ENCODE measurements around the gene RFTN2.
"Not testable (repeated sequence)": the region's sequence is repeated elsewhere in the genome, so short reads cannot be mapped to it uniquely, and the experiment has no call there.

RFTN2 gene

DNA sequence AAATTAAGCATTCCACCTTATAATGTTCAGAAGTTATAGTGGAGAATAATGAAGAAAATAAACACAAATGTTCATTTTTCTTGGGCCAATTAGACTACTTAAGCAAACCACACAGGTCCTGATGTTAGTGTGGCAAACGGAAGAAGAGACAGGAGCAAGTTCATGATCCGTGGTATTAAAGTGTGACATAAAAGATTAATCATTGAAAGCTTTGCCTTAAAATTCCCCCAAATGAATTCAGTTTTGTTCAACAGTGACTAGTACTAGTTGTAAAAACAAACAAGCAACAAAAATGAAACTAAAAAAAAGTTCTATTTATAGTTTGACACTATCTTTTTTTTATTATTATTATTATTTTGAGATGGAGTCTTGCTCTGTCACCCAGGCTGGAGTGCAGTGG lies 73.7 kb downstream of the RFTN2 start:
- DNase-seq: no peak

DNA sequence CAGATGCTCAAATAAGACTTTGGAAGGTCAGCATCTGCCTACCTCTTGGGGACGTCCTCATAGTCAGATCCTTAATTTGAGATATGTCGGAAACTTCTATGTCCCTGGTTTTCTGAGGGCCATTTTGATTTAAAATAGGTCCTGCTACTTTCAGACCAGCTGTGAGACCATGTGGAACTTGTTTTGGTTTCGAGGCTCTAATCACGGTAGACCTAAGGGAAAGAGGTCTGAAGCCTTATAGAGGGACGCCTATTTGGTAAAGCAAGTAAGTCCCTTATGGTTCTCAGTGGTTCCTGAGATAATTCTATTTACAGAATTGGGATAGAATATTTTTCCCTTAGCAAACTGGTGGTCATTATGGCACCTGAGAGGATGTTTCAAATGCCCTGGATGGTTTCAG lies 75.1 kb downstream of the RFTN2 start:
- DNase-seq: no peak

DNA sequence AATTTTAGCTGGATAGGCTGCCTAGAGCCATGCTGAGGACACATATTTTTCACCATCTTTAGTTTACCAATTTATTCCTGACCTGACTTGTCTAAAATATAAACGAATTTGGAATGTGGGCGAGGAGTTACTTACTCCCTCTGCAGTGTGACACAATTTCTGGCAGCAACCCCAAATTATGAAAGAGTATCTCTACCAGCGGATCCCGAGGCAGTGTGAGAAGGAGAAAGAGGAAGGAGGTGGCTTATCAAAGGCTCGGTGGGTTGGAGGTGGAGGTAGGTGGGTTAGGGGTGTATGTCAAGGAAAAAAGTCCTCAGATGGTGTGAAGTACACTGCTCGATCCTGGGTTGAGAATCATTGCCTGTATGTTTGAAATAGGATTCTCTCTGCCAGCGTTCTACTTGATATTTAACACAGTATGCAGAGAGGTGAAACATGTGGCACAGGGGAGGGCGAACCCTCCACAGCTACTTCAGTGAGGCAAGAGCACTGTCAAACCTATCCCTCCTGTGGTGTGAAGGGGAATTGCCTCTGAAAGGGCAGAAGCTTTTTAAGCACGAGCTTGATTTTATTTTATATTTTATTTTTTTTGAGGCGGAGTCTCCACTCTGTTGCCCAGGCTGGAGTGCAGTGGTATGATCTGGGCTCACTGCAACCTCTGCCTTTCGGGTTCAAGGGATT lies 76.0 kb downstream of the RFTN2 start:
- DNase-seq: peak; percentile 38 to 70

DNA sequence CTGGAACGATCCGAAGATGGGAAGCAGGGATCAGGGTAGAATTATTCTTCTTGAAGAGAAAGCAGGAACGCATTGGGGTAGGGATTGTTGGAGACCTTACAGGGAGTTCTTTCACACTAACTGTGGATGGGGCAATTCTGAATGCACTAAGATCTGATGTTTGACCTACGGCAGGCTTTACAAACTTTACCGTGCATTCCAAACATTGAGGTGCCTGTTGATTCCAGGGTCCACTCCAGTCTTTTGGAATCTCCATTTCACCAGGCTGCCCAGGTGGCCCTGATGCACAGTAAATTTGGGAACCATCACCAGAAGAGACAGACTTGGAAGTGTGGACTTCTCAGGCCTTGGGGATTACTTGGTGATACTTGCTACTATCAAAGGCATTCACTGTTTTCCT lies 76.9 kb downstream of the RFTN2 start:
- DNase-seq: no peak

- no peak for DNase-seq
Measured at GRCh38 chr2:197597166-197597565, 78.2 kb downstream of the RFTN2 start.

- no peak for DNase-seq
Measured at GRCh38 chr2:197596766-197597165, 78.6 kb downstream of the RFTN2 start.

- no peak for DNase-seq
Measured at GRCh38 chr2:197591339-197592072, 83.9 kb downstream of the RFTN2 start.

GRCh38 chr2:197587255-197587654 lies 88.1 kb downstream of the RFTN2 start:
- DNase-seq: not testable (repeated sequence)

DNA sequence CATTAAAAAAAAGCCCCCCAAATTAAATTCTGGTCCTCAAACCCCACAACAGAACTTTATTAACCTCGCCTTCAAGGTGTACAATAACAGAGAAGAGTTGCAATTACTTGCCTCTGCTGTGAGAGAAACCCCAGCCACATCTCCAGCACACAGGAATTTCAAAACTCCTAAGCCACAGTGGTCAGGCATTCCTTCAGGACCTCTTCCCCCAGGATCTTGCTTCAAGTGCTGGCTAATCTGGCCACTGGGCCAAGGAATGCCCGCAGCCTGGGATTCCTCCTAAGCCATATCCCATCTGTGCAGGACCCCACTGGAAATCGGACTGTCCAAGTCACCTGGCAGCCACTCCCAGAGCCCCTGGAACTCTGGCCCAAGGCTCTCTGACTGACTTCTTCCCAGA lies 95.2 kb downstream of the RFTN2 start:
- DNase-seq: not testable (repeated sequence)

- not testable (repeated sequence) for DNase-seq
Measured at GRCh38 chr2:197578294-197578693, 97.1 kb downstream of the RFTN2 start.

- DNase-seq: no peak
Measured at GRCh38 chr2:197577446-197577845, 97.9 kb downstream of the RFTN2 start.

- DNase-seq: no peak
Measured at GRCh38 chr2:197576631-197577030, 98.8 kb downstream of the RFTN2 start.

- DNase-seq: no peak
Measured at GRCh38 chr2:197575987-197576386, 99.4 kb downstream of the RFTN2 start.

GRCh38 chr2:197573608-197574007 lies 101.8 kb downstream of the RFTN2 start:
- DNase-seq: no peak

- DNase-seq: no peak
Measured at GRCh38 chr2:197571627-197572271, 103.6 kb downstream of the RFTN2 start.

DNA sequence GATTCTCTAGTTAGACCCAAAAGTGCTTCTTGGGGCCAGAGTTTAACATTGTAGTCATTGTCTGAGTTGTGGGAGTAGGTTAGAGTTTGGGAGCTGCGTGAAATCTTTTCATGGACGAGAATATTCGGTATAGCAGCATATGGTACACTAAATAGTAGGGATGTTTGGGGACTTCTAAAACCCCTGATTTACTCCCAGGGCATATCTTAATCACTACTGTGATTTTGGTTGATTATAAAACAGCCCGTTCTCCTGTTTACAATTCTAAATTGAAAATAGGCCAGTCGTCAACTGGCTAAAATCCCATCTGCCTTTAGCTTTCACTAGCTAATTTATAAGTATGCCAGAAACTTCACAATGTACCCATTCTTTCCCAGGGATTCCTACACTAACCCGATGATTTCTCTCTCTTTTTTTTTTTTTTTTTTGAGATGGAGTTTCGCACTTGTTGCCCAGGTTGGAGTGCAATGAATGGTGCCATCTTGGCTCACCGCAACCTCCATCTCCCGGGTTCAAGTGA lies 115.2 kb downstream of the RFTN2 start:
- DNase-seq: no peak

- no peak for DNase-seq
Measured at GRCh38 chr2:197559681-197560080, 115.7 kb downstream of the RFTN2 start.

GRCh38 chr2:197558393-197558792 lies 117.0 kb downstream of the RFTN2 start:
- no peak for DNase-seq

GRCh38 chr2:197556456-197556855 lies 118.9 kb downstream of the RFTN2 start:
- peak; percentile 64 to 79 for DNase-seq

DNA sequence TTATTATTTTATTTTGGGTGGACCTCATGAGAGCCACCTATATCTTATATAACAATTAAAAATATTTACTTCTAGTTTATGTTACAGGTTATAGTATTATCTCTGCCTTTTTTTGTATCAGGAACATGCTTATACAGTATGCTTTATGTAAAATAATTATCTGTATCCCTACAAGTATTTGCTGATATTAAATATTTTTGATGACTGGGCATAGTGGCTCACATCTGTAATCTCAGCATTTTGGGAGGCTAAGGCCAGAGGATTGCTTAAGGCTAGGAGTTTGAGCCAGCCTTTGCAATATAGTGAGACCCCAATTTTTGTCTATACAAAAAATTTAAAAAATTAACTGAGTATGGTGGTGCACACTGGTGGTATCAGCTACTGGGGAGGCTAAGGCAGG lies 119.9 kb downstream of the RFTN2 start:
- DNase-seq: no peak

DNA sequence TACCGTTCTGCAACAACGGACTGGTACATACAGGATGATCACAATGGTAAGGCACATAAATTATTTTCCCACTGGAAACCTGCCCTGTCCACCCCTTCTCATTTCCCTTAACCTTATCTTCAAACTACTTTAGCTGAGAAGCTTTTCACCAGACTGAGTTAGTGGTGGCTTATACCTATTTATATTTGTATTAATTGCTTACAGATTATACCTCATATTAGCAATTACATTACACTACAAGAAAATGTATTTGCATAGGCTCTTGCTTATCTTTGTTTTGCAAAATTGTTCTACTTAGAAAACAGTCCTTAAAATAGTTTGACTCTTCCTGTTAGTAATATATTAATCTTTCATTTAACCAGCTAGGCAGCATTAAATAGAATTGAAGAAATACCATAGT lies 124.1 kb downstream of the RFTN2 start:
- not testable (repeated sequence) for DNase-seq

- no peak for DNase-seq
Measured at GRCh38 chr2:197548582-197548981, 126.8 kb downstream of the RFTN2 start.

DNA sequence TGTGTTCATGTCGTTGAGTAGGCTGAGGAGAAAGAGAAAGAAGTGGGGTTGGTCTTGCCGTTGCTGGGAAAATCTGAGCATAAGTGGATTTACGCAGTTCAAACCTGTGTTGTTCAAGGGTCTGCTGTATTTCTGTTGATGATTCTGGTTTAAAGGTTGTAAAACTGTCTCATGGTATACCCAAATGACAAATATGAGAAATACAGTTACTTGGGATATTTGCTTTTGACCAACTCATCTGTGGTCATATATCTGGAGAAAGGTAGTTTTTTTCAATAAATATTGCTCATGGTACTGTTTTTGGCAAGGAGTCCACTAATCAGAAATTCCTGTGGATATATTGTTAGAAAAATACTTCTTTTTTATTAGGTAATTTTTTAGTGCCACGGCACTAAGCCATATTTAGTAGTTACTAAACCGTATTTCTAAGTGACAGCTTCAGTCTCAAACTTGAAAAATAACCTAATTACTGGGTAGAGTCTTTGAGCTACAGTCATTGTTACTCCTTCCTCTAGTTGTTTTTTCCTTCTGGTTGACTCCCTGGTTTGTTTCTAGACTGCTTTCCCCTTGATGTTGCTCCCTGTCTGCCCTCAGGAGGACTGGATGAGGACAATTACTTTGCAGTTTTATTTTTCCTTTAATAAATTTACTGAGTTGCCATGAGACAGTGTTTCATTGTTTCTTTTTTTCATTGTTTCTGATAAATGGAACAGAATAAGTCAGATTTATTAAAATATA lies 128.1 kb downstream of the RFTN2 start:
- DNase-seq: no peak

All from inflammatory macrophage treated with lipopolysaccharide for 1 hour (primary cell).